IMR-90 (cell line): ENCODE results near the gene NOL4L. TPM values are rescaled to one million over a fixed set of nuclear protein-coding genes. Genes with fewer than 3 reads are reported as not detected.

Experiments
- ATAC-seq: fragments of 200-7000 bp; cut with Tn5 transposase; 2 replicates; pipeline ENCODE4 v1.9.1; 2020; ENCODE audit warnings: low read depth, mild to moderate bottlenecking, moderate library complexity
- BruUV-seq: library from RNA; stranded (reverse); fragments of 400-500 nt; replicated peaks from 2 replicates; lab custom pipeline; 2021; lab: Mats Ljungman, UMichigan
- CTCF ChIA-PET: fragments of 300-600 bp; formaldehyde crosslinking; extraction: SDS; loops from one replicate; lab custom pipeline; 2021; ENCODE audit warnings: antibody characterized with exemption; lab: Yijun Ruan, JAX
- POLR2A ChIA-PET: fragments of 300-600 bp; sonication (Branson Sonifier 250); formaldehyde crosslinking; loops from one replicate; lab custom pipeline; 2022; ENCODE audit warnings: antibody characterized with exemption; ENCODE audit not compliant: unreplicated experiment; lab: Charles Lee
- DNase-seq: peaks from one replicate; pipeline ENCODE4 v3.0.0; 2013
- H2AFZ ChIP-seq: replicated peaks from 2 replicates; pipeline ENCODE3; 2013; ENCODE audit warnings: low read length, mild to moderate bottlenecking; ENCODE audit not compliant: poor library complexity
- H2AK5ac ChIP-seq: 2 replicates; pipeline ENCODE4 v1.6.1; 2013; ENCODE audit warnings: low read depth, low read length, inconsistent platforms
- H2AK9ac ChIP-seq: replicated peaks from 2 replicates; pipeline ENCODE3; 2013; ENCODE audit warnings: mild to moderate bottlenecking, low read depth, low read length, moderate library complexity; ENCODE audit not compliant: poor library complexity
- H2BK120ac ChIP-seq: 2 replicates; pipeline ENCODE4 v1.6.1; 2013; ENCODE audit warnings: low read depth, low read length, inconsistent platforms
- H2BK15ac ChIP-seq: 3 replicates; pipeline ENCODE4 v1.6.1; 2013; ENCODE audit warnings: low read depth, low read length, inconsistent platforms
- H2BK20ac ChIP-seq: 2 replicates; pipeline ENCODE4 v1.6.1; 2013; ENCODE audit warnings: low read depth, mild to moderate bottlenecking, inconsistent platforms, low read length, moderate library complexity
- H2BK5ac ChIP-seq: 2 replicates; pipeline ENCODE4 v1.6.1; 2013; ENCODE audit warnings: mild to moderate bottlenecking, low read depth, low read length, inconsistent platforms; ENCODE audit not compliant: poor library complexity, severe bottlenecking
- H3K14ac ChIP-seq: replicated peaks from 2 replicates; pipeline ENCODE4 v1.6.1; 2013; ENCODE audit warnings: low read depth, low read length, inconsistent platforms
- H3K18ac ChIP-seq: 2 replicates; pipeline ENCODE4 v1.6.1; 2013; ENCODE audit warnings: low read depth, low read length, control low read depth
- H3K23ac ChIP-seq: 2 replicates; pipeline ENCODE4 v1.6.1; 2013; ENCODE audit warnings: low read depth, low read length, inconsistent platforms
- H3K27ac ChIP-seq: 2 replicates; pipeline ENCODE4 v1.5.1; 2013; ENCODE audit warnings: mild to moderate bottlenecking, control low read depth, low read length; ENCODE audit not compliant: insufficient read depth
- H3K27me3 ChIP-seq: 2 replicates; pipeline ENCODE4 v1.6.1; 2013; ENCODE audit warnings: low read length; ENCODE audit not compliant: control insufficient read depth, insufficient read depth
- H3K36me3 ChIP-seq: 2 replicates; pipeline ENCODE4 v1.6.1; 2013; ENCODE audit warnings: low read length, mixed read lengths; ENCODE audit not compliant: control insufficient read depth, insufficient read depth
- H3K4ac ChIP-seq: 2 replicates; pipeline ENCODE4 v1.6.1; 2013; ENCODE audit warnings: low read depth, low read length, inconsistent platforms
- H3K4me1 ChIP-seq: 2 replicates; pipeline ENCODE4 v1.6.1; 2013; ENCODE audit warnings: low read length, mixed read lengths; ENCODE audit not compliant: control insufficient read depth, insufficient read depth
- H3K4me2 ChIP-seq: 2 replicates; pipeline ENCODE4 v1.6.1; 2013; ENCODE audit warnings: low read depth, mild to moderate bottlenecking, control low read depth, low read length, moderate library complexity
- H3K4me3 ChIP-seq: 2 replicates; pipeline ENCODE4 v1.5.1; 2013; ENCODE audit warnings: low read depth, mild to moderate bottlenecking, control low read depth, low read length, moderate library complexity; ENCODE audit not compliant: insufficient read depth
- H3K56ac ChIP-seq: 2 replicates; pipeline ENCODE4 v1.6.1; 2013; ENCODE audit warnings: low read length, inconsistent platforms; ENCODE audit not compliant: insufficient read depth; ENCODE audit errors: extremely low read depth
- H3K79me1 ChIP-seq, 2 experiments: 2 replicates each; pipeline ENCODE4 v1.6.1; 2013; ENCODE audit warnings: low read length in 2 of 2, inconsistent platforms in 1 of 2, low read depth in 1 of 2
- H3K9ac ChIP-seq: 2 replicates; pipeline ENCODE4 v1.6.1; 2013; ENCODE audit warnings: low read depth, low read length, control low read depth
- H3K9me1 ChIP-seq: 2 replicates; pipeline ENCODE4 v1.6.1; 2013; ENCODE audit warnings: low read length, inconsistent platforms; ENCODE audit not compliant: insufficient read depth
- H3K9me3 ChIP-seq: 2 replicates; pipeline ENCODE4 v1.6.1; 2013; ENCODE audit warnings: low read length; ENCODE audit not compliant: control insufficient read depth, insufficient read depth
- H4K20me1 ChIP-seq: 2 replicates; pipeline ENCODE4 v1.6.1; 2013; ENCODE audit warnings: low read length, inconsistent platforms; ENCODE audit not compliant: insufficient read depth
- H4K5ac ChIP-seq: 2 replicates; pipeline ENCODE4 v1.6.1; 2013; ENCODE audit warnings: mild to moderate bottlenecking, low read depth, low read length, control low read depth
- H4K8ac ChIP-seq, 2 experiments: 2 replicates each; pipeline ENCODE4 v1.6.1; 2013; ENCODE audit warnings: low read depth in 2 of 2, low read length in 2 of 2, control low read depth in 1 of 2, inconsistent platforms in 1 of 2
- H4K91ac ChIP-seq: 2 replicates; pipeline ENCODE4 v1.6.1; 2013; ENCODE audit warnings: low read depth, low read length, inconsistent platforms; ENCODE audit not compliant: insufficient read depth
- CEBPB ChIP-seq: IDR thresholded peaks from 2 replicates; pipeline ENCODE4 v1.6.1; 2012; ENCODE audit warnings: low read depth, low read length, improper control_type of control experiment
- WGBS, 2 experiments: methylation state at CpG; one replicate each; pipeline versions ENCODE4 v1.1.5 to v1.1.7; 2013; ENCODE audit warnings: missing lambda C conversion rate in 2 of 2; ENCODE audit not compliant: insufficient read length in 1 of 2; ENCODE audit errors: extremely low coverage in 2 of 2; 5-methylcytosine and 5-hydroxymethylcytosine counted together
- dilution Hi-C: fragments of 300-500 bp; cut with HindIII; formaldehyde crosslinking; loops from one replicate; pipeline ENCODE4 v1.14.3; 2018; ENCODE audit warnings: low sequenced_read_pairs; ENCODE audit not compliant: unreplicated experiment
- in situ Hi-C: fragments of 300-500 bp; cut with MboI; formaldehyde crosslinking; loops from 3 replicates; pipeline ENCODE4 v1.14.3; 2019; ENCODE audit warnings: low sequenced_read_pairs, inconsistent platforms, mixed read lengths
- intact Hi-C: fragments of 100-400 bp; cut with micrococcal nuclease; formaldehyde crosslinking; loops from 2 replicates; pipeline ENCODE4 v1.10.0; 2022
- polyA plus RNA-seq, 3 experiments: library from polyadenylated mRNA; depleted of rRNA; stranded (reverse); fragments of >200 nt; gene quantifications; 2 replicates each; pipeline ENCODE4 v1.2.3, GENCODE V29; 2012; ENCODE audit warnings: low replicate concordance in 1 of 3
- total RNA-seq: library from RNA; depleted of rRNA; stranded (reverse); fragments of >200 nt; gene quantifications from 2 replicates; pipeline ENCODE4 v1.2.3, GENCODE V29; 2012
- TF ChIP-seq, protein P1 (sequence below): conservative IDR thresholded peaks from 2 replicates; pipeline ENCODE4 v1.5.1; 2012; ENCODE audit warnings: mild to moderate bottlenecking, low read depth, low read length, improper control_type of control experiment

The NOL4L gene
- total and polyA plus RNA-seq, 2 of the 4 experiments (the other 2 are of a cell fraction), result 4.7 to 13.3 TPM

DNA sequence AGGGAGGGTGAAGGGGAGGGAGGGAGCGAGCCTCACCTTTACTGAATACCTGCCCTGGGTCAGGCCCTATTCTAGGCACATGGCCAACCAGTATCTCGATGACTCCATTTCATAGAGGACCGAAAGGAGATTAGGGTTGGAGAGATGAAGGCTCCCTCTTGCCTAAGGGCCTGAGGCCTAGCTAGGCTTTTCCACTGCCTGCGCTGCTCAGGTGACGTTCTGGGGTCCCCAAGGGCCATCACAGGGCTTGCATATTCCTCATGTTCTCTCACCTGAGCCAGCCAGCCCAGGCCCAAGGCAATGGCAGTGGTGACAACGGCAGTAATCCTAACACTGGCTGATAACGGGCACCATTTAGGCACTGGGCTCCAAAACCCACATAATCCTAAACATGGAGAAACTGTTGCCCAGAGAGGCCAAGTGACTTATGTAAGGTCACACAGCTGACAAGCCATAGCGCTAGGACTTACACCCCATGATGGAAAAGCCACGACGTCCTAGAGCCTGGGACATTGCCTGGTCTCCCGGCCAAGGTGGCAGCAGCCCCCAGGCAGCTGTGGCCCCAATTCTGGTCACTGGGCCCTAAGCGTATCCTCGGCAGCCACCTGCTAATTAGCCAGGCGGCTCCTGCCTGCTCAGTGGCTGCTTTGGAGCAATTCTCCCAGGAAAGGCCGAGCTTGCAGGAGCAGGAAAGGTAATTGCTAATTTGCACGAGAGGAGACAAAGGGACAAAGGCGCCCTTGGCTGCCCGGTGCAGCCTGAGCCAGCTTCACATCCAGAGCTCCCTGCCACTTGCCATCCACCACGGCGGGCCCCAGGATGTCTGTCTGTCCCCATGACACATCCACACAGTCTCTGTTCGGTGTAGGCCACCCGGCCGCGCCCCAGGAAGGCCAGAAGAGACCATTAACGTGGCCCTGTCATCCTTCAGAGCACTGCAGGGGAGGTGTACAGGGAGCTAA is 21.5 kb downstream of the NOL4L start:
- H4K91ac ChIP-seq, result no peak overlapping the region
- no peaks in the 10 kb centered on the region; the same call in 1 of the 2 replicates for H3K27me3 ChIP-seq
- no peak overlapping the region for H2BK5ac ChIP-seq
- ChIA-PET CTCF (no interaction called here), POLR2A (no interaction called here)
- ATAC-seq (no peak), DNase-seq (no peak)
- TF ChIP-seq, protein P1, sequence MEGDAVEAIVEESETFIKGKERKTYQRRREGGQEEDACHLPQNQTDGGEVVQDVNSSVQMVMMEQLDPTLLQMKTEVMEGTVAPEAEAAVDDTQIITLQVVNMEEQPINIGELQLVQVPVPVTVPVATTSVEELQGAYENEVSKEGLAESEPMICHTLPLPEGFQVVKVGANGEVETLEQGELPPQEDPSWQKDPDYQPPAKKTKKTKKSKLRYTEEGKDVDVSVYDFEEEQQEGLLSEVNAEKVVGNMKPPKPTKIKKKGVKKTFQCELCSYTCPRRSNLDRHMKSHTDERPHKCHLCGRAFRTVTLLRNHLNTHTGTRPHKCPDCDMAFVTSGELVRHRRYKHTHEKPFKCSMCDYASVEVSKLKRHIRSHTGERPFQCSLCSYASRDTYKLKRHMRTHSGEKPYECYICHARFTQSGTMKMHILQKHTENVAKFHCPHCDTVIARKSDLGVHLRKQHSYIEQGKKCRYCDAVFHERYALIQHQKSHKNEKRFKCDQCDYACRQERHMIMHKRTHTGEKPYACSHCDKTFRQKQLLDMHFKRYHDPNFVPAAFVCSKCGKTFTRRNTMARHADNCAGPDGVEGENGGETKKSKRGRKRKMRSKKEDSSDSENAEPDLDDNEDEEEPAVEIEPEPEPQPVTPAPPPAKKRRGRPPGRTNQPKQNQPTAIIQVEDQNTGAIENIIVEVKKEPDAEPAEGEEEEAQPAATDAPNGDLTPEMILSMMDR, result no peak
- TF ChIP-seq CEBPB, result no peak
- no peak overlapping the region for H3K9ac ChIP-seq
- H3K79me1 ChIP-seq, result no peaks in the 10 kb centered on the region
- H3K23ac ChIP-seq, result no peak overlapping the region
- H2AK9ac ChIP-seq, result no peak overlapping the region
- no peak overlapping the region for H3K14ac ChIP-seq
- no peaks in the 10 kb centered on the region for H3K4me1 ChIP-seq
- H3K4me2 ChIP-seq, result no peak overlapping the region
- WGBS, 2 experiments, result 84% methylated on average over 11 of the region's 25 CpGs; no CpG with 5 or more reads in 1 of the 2 experiments
- H4K20me1 ChIP-seq, result 0 out of 2 replicates have a peak, but pooled peaks cover 12% of the 10 kb centered on the region
- no peak overlapping the region for H2BK20ac ChIP-seq
- H3K36me3 ChIP-seq, result no peaks in the 10 kb centered on the region
- H3K9me1 ChIP-seq, result peaks cover 4% of the 10 kb centered on the region; the same call in 1 of the 2 replicates
- H3K4me3 ChIP-seq, result no peak overlapping the region
- intact Hi-C loops (no loop called here), dilution Hi-C loops (no loop called here), in situ Hi-C loops (no loop called here)
- H2BK15ac ChIP-seq, result no peak overlapping the region
- H2AK5ac ChIP-seq, result no peak overlapping the region
- H3K27ac ChIP-seq, result no peak overlapping the region
- no peak overlapping the region for H3K4ac ChIP-seq
- no TSS peak for BruUV-seq
- H3K18ac ChIP-seq, result no peak overlapping the region
- H2AFZ ChIP-seq, result no peak overlapping the region
- H3K9me3 ChIP-seq, result no peaks in the 10 kb centered on the region
- H4K8ac ChIP-seq, result no peak overlapping the region
- no peak overlapping the region for H4K5ac ChIP-seq
- no peak overlapping the region for H3K56ac ChIP-seq
- no peak overlapping the region for H2BK120ac ChIP-seq
